Keratinocyte (primary cell): Measurements from ENCODE around the gene SPON1.

Source experiments
- EZH2 ChIP-seq: IDR thresholded peaks from one replicate; pipeline ENCODE4 v1.6.1; 2012; ENCODE audit warnings: inconsistent platforms, mild to moderate bottlenecking, low read length, moderate library complexity
- TF ChIP-seq, protein P1 (sequence below), 3 experiments: IDR thresholded peaks in 1 of 3; conservative IDR thresholded peaks in 1 of 3; optimal IDR thresholded peaks in 1 of 3; 2 replicates in 2 of 3; 3 replicates in 1 of 3; pipeline versions ENCODE3 to v1.5.1; 2011; ENCODE audit warnings: low read length in 3 of 3, mild to moderate bottlenecking in 3 of 3, moderate library complexity in 2 of 3, control low read depth in 1 of 3, inconsistent platforms in 1 of 3; ENCODE audit not compliant: insufficient read depth in 2 of 3; ENCODE audit errors: extremely low read depth in 1 of 3

DNA sequence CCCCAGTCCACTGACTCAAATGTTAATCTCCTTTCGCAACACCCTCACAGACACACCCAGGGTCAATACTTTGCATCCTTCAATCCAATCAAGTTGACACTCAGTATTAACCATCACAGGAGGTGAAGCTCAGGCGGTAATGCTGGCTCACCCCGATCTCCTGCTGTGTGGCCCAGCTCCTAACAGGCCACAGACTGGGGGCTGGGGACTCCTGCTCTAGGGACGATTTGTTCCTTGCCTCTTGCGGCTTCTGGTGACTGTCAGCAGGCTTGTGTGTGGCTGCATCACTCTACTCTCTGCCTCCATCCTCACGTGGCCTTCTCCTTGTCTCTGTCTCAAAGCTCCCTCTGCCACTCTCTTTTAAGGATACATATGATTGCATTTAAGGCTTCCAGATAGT lies 45.0 kb downstream of the SPON1 start:
- TF ChIP-seq, protein P1, sequence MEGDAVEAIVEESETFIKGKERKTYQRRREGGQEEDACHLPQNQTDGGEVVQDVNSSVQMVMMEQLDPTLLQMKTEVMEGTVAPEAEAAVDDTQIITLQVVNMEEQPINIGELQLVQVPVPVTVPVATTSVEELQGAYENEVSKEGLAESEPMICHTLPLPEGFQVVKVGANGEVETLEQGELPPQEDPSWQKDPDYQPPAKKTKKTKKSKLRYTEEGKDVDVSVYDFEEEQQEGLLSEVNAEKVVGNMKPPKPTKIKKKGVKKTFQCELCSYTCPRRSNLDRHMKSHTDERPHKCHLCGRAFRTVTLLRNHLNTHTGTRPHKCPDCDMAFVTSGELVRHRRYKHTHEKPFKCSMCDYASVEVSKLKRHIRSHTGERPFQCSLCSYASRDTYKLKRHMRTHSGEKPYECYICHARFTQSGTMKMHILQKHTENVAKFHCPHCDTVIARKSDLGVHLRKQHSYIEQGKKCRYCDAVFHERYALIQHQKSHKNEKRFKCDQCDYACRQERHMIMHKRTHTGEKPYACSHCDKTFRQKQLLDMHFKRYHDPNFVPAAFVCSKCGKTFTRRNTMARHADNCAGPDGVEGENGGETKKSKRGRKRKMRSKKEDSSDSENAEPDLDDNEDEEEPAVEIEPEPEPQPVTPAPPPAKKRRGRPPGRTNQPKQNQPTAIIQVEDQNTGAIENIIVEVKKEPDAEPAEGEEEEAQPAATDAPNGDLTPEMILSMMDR (optimal IDR thresholded peaks at IDR 0.05 in 1 of 3, IDR thresholded peaks at IDR 0.05 in 1 of 3, conservative IDR thresholded peaks at IDR 0.05 in 1 of 3; ENCODE audit: extremely low read depth in 1 of 3, insufficient read depth in 2 of 3, low read length in 3 of 3): no peak
- no peak for TF ChIP-seq EZH2
